ENCODE results near the gene LRRC23. TPM values are rescaled to one million over a fixed set of nuclear protein-coding genes. Genes with fewer than 3 reads are reported as not detected.

LRRC23 gene
- total and polyA plus RNA-seq, 2 experiments from 2014 or later, result 2.4 to 9.1 TPM

GRCh38 chr12:6860942-6861341 lies 43.7 kb upstream of the LRRC23 start:
- no peak for DNase-seq (ENCODE audit: low spot score)
- Histone ChIP-seq H3K79me2 (replicated peaks; ENCODE audit: insufficient read depth) (no peaks in the 10 kb centered on the region), H3K9me2 (ENCODE audit: insufficient read depth) (no peaks in the 10 kb centered on the region), H2AFZ (no peak overlapping the region), H3K27ac (ENCODE audit: low read depth) (no peak overlapping the region), H3F3A (replicated peaks; ENCODE audit: low read depth) (peaks cover 6% of the 10 kb centered on the region), H3K4me1 (ENCODE audit: insufficient read depth) (peaks cover 7% of the 10 kb centered on the region; the same call in 1 of the 2 replicates), H3K4me3 (no peak overlapping the region), H4K20me1 (replicated peaks; ENCODE audit: insufficient read depth) (no peaks in the 10 kb centered on the region), H3K4me2 (no peak overlapping the region), H3K36me3 (ENCODE audit: insufficient read depth) (peaks cover 22% of the 10 kb centered on the region), H3K27me3 (ENCODE audit: insufficient read depth) (no peaks in the 10 kb centered on the region)
- ATAC-seq, result no peak
- peaks cover 90% of the 10 kb centered on the region for H3K36me3 Mint-ChIP-seq (ENCODE audit: low read depth)
- H3K9me3 Mint-ChIP-seq, result no peaks in the 10 kb centered on the region; the same call in 2 of the 3 replicates
- peaks cover 12% of the 10 kb centered on the region for H3K27me3 Mint-ChIP-seq (ENCODE audit: insufficient read depth, low read depth, poor library complexity)
- no peak for TF ChIP-seq EZH2phosphoT487 (IDR thresholded peaks at IDR 0.05; ENCODE audit: unreplicated experiment)
- TF ChIP-seq REST (IDR thresholded peaks at IDR 0.05; ENCODE audit: unreplicated experiment), result no peak
- TF ChIP-seq JUNB (IDR thresholded peaks at IDR 0.05; ENCODE audit: unreplicated experiment), result no peak
- no peak for TF ChIP-seq ZNF114 (CRISPR knock-in tag; IDR thresholded peaks at IDR 0.05)
- no peak for TF ChIP-seq ZNF462 (CRISPR knock-in tag; IDR thresholded peaks at IDR 0.05)
- TF ChIP-seq ETS1 (IDR thresholded peaks at IDR 0.05), result no peak
- TF ChIP-seq CTCF (conservative IDR thresholded peaks at IDR 0.05; ENCODE audit: low read depth in 2 of 2), result no peak
- H3K4me3 Mint-ChIP-seq, result no peak overlapping the region; the same call in 2 of the 3 replicates
- no peak overlapping the region for H3K27ac Mint-ChIP-seq
- peaks cover 8% of the 10 kb centered on the region for H3K4me1 Mint-ChIP-seq

Data from GM23338 (cell line).